H1 (cell line): ENCODE data around the gene C1QTNF1. TPM values are rescaled to one million over a fixed set of nuclear protein-coding genes. Genes with fewer than 3 reads are reported as not detected.

Experiments used
- CTCF ChIA-PET: fragments of 300-600 bp; sonication (Branson Sonifier 250); formaldehyde crosslinking; loops from one replicate; lab custom pipeline; 2021; ENCODE audit not compliant: partially characterized antibody; lab: Charles Lee
- POLR2A ChIA-PET: fragments of 300-600 bp; sonication (Branson Sonifier 250); formaldehyde crosslinking; loops from one replicate; lab custom pipeline; 2021; ENCODE audit warnings: inconsistent platforms; ENCODE audit not compliant: partially characterized antibody; lab: Charles Lee
- DNase-seq, 2 experiments: peaks; one replicate each; pipeline versions ENCODE4 v3.0.0 to v3.0.0-alpha.2; 2010 to 2022; ENCODE audit warnings: low spot score in 2 of 2, low read depth in 1 of 2, mixed read lengths in 1 of 2
- FAIRE-seq: peaks from 2 replicates; lab custom pipeline; 2011; peaks lifted over from hg19 to GRCh38; lab: Jason Lieb, UNC
- H2AFZ ChIP-seq: 2 replicates; pipeline ENCODE4 v1.8.1; 2012; ENCODE audit warnings: low read length, inconsistent platforms
- H2AK5ac ChIP-seq: 2 replicates; pipeline ENCODE4 v1.6.1; 2013; ENCODE audit warnings: low read depth, low read length
- H2BK120ac ChIP-seq: replicated peaks from 2 replicates; pipeline ENCODE3; 2013; ENCODE audit warnings: low read depth, low read length, inconsistent platforms
- H2BK12ac ChIP-seq: 2 replicates; pipeline ENCODE4 v1.6.1; 2013; ENCODE audit warnings: low read depth, low read length
- H2BK15ac ChIP-seq: 2 replicates; pipeline ENCODE4 v1.6.1; 2013; ENCODE audit warnings: low read length
- H2BK20ac ChIP-seq: 2 replicates; pipeline ENCODE4 v1.6.1; 2013; ENCODE audit warnings: low read length
- H2BK5ac ChIP-seq: 2 replicates; pipeline ENCODE4 v1.6.1; 2013; ENCODE audit warnings: low read depth, low read length
- H3K14ac ChIP-seq: 2 replicates; pipeline ENCODE4 v1.6.1; 2013; ENCODE audit warnings: inconsistent platforms; ENCODE audit not compliant: insufficient read length
- H3K18ac ChIP-seq: 2 replicates; pipeline ENCODE4 v1.6.1; 2013; ENCODE audit warnings: low read length; ENCODE audit errors: extremely low read depth
- H3K23ac ChIP-seq: 2 replicates; pipeline ENCODE4 v1.6.1; 2013; ENCODE audit warnings: inconsistent platforms; ENCODE audit not compliant: insufficient read length
- H3K23me2 ChIP-seq: 2 replicates; pipeline ENCODE4 v1.6.1; 2013; ENCODE audit warnings: low read depth, low read length
- H3K27ac ChIP-seq: 2 replicates; pipeline ENCODE4 v1.6.1; 2011; ENCODE audit warnings: low read depth, low read length, inconsistent platforms
- H3K27me3 ChIP-seq, 4 experiments: replicated peaks in 1 of 4; 1 replicate in 1 of 4; 2 replicates in 3 of 4; pipeline versions ENCODE4 v1.6.1 to v1.8.1; 2011 to 2013; ENCODE audit warnings: low read length in 3 of 4, mild to moderate bottlenecking in 3 of 4, inconsistent platforms in 2 of 4, mixed read lengths in 2 of 4, moderate library complexity in 1 of 4; ENCODE audit not compliant: control insufficient read depth in 3 of 4, insufficient read depth in 3 of 4; ENCODE audit errors: extremely low read depth in 1 of 4
- H3K36me3 ChIP-seq, 4 experiments: 2 replicates each; pipeline versions ENCODE4 v1.6.1 to v1.8.1; 2011 to 2013; ENCODE audit warnings: mild to moderate bottlenecking in 4 of 4, low read length in 3 of 4, moderate library complexity in 2 of 4, control low read depth in 1 of 4, inconsistent platforms in 1 of 4; ENCODE audit not compliant: insufficient read depth in 4 of 4, control insufficient read depth in 2 of 4
- H3K4ac ChIP-seq: replicated peaks from 2 replicates; pipeline ENCODE3; 2013; ENCODE audit warnings: low read length, low read depth, mixed read lengths, inconsistent platforms; ENCODE audit not compliant: insufficient read length
- H3K4me1 ChIP-seq, 4 experiments: replicated peaks in 1 of 4; 1 replicate in 1 of 4; 2 replicates in 3 of 4; pipeline versions ENCODE4 v1.6.1 to v1.8.1; 2011 to 2013; ENCODE audit warnings: low read length in 3 of 4, inconsistent platforms in 2 of 4, mixed read lengths in 1 of 4; ENCODE audit not compliant: insufficient read depth in 4 of 4, control insufficient read depth in 3 of 4
- H3K4me2 ChIP-seq, 2 experiments: 2 replicates each; pipeline versions ENCODE4 v1.6.1 to v1.8.1; 2011 to 2013; ENCODE audit warnings: low read depth in 2 of 2, low read length in 2 of 2, control low read depth in 1 of 2, inconsistent platforms in 1 of 2, mild to moderate bottlenecking in 1 of 2; ENCODE audit not compliant: insufficient read depth in 1 of 2
- H3K4me3 ChIP-seq, 4 experiments: fragments of 200-600, 300-600 bp in 1 of 4; sonication (generic), shearing (Covaris generic), sonication (Bioruptor Twin) in 1 of 4; 2 replicates each; pipeline versions ENCODE4 v1.5.1 to v1.8.1; 2011 to 2016; ENCODE audit warnings: low read length in 4 of 4, low read depth in 3 of 4, control low read depth in 2 of 4, inconsistent platforms in 2 of 4, mild to moderate bottlenecking in 2 of 4, mixed read lengths in 1 of 4, moderate library complexity in 1 of 4; ENCODE audit not compliant: insufficient read depth in 2 of 4; ENCODE audit errors: extremely low read depth in 1 of 4
- H3K56ac ChIP-seq: replicated peaks from 2 replicates; pipeline ENCODE3; 2013; ENCODE audit warnings: low read depth, mild to moderate bottlenecking, mixed read lengths, low read length, inconsistent platforms; ENCODE audit not compliant: insufficient read length
- H3K79me1 ChIP-seq: 2 replicates; pipeline ENCODE4 v1.6.1; 2013; ENCODE audit warnings: low read depth, low read length, control low read depth
- H3K79me2 ChIP-seq, 2 experiments: 2 replicates each; pipeline versions ENCODE4 v1.6.1 to v1.8.1; 2012 to 2013; ENCODE audit warnings: low read length in 2 of 2, mild to moderate bottlenecking in 2 of 2, inconsistent platforms in 1 of 2; ENCODE audit not compliant: insufficient read depth in 2 of 2, control insufficient read depth in 1 of 2
- H3K9ac ChIP-seq, 4 experiments: replicated peaks in 1 of 4; 1 replicate in 1 of 4; 2 replicates in 3 of 4; pipeline versions ENCODE4 v1.6.1 to v1.8.1; 2011 to 2013; ENCODE audit warnings: low read depth in 3 of 4, low read length in 3 of 4, control low read depth in 2 of 4, mild to moderate bottlenecking in 2 of 4, moderate library complexity in 2 of 4, inconsistent platforms in 1 of 4; ENCODE audit errors: extremely low read depth in 1 of 4
- H3K9me3 ChIP-seq, 2 experiments: 2 replicates each; pipeline versions ENCODE4 v1.6.1 to v1.8.1; 2012 to 2013; ENCODE audit warnings: mild to moderate bottlenecking in 2 of 2, moderate library complexity in 2 of 2, control low read depth in 1 of 2, inconsistent platforms in 1 of 2, low read depth in 1 of 2, low read length in 1 of 2, mixed read lengths in 1 of 2; ENCODE audit not compliant: insufficient read depth in 2 of 2
- H4K20me1 ChIP-seq, 2 experiments: replicated peaks in 1 of 2; 2 replicates each; pipeline versions ENCODE3 to v1.8.1; 2011 to 2013; ENCODE audit warnings: inconsistent platforms in 2 of 2, low read length in 2 of 2, mild to moderate bottlenecking in 1 of 2; ENCODE audit not compliant: insufficient read depth in 2 of 2, control insufficient read depth in 1 of 2
- H4K5ac ChIP-seq: 2 replicates; pipeline ENCODE4 v1.6.1; 2013; ENCODE audit warnings: low read length, low read depth, mixed read lengths, inconsistent platforms; ENCODE audit not compliant: insufficient read length
- H4K8ac ChIP-seq: 2 replicates; pipeline ENCODE4 v1.8.0; 2013; ENCODE audit warnings: mild to moderate bottlenecking, moderate library complexity, low read length, inconsistent platforms; ENCODE audit not compliant: insufficient read depth; ENCODE audit errors: extremely low read depth
- H4K91ac ChIP-seq: replicated peaks from 2 replicates; pipeline ENCODE3; 2013; ENCODE audit warnings: low read length, mixed read lengths, inconsistent platforms; ENCODE audit not compliant: insufficient read length
- CREB1 ChIP-seq: IDR thresholded peaks from 2 replicates; pipeline ENCODE4 v1.6.1; 2012; ENCODE audit warnings: inconsistent platforms
- EP300 ChIP-seq, 2 experiments: IDR thresholded peaks; 1 replicate in 1 of 2; 2 replicates in 1 of 2; pipeline ENCODE4 v1.6.1; 2011 to 2012; ENCODE audit warnings: low read depth in 2 of 2, low read length in 2 of 2, mild to moderate bottlenecking in 2 of 2, borderline replicate concordance in 1 of 2, inconsistent platforms in 1 of 2, moderate library complexity in 1 of 2
- JUND ChIP-seq: IDR thresholded peaks from 2 replicates; pipeline ENCODE4 v1.6.1; 2011; ENCODE audit warnings: mild to moderate bottlenecking, improper control_type of control experiment, low read length
- TAF1 ChIP-seq: IDR thresholded peaks from 2 replicates; pipeline ENCODE4 v1.6.1; 2011; ENCODE audit warnings: mild to moderate bottlenecking, low read depth, low read length
- ZNF274 ChIP-seq: IDR thresholded peaks from 2 replicates; pipeline ENCODE4 v1.7.0; 2012; ENCODE audit warnings: low read length, borderline replicate concordance; ENCODE audit errors: extremely low read depth
- WGBS, 2 experiments: shearing (Covaris generic) in 1 of 2; methylation state at CpG; one replicate each; pipeline versions ENCODE4 v1.1.6 to v1.1.7; 2013 to 2015; ENCODE audit warnings: low lambda C conversion rate in 2 of 2, mixed read lengths in 2 of 2, inconsistent platforms in 1 of 2, low coverage in 1 of 2, missing lambda C conversion rate in 1 of 2; ENCODE audit not compliant: insufficient replicate concordance in 2 of 2, insufficient coverage in 1 of 2, insufficient read length in 1 of 2; ENCODE audit errors: extremely low coverage in 1 of 2, missing lambda C conversion rate in 1 of 2; 5-methylcytosine and 5-hydroxymethylcytosine counted together
- polyA plus RNA-seq, 7 experiments: library from polyadenylated mRNA; depleted of rRNA in 3 of 7; stranded (reverse) in 5 of 7; unstranded in 2 of 7; fragments of >200 nt in 5 of 7; fragments of 200-250 nt in 2 of 7; gene quantifications; 1 replicate in 5 of 7; 2 replicates in 1 of 7; 4 replicates in 1 of 7; pipeline versions ENCODE4 v1.2.1 to v1.2.3, GENCODE V29; 2011 to 2013; ENCODE audit warnings: missing spikeins in 2 of 7, mixed read lengths in 2 of 7
- total RNA-seq: library from RNA; stranded (reverse); fragmentation: NEBNext Ultra II Directional; extraction: Animal tissue kit (Norgen Biotek cat#: 25700); gene quantifications from 2 replicates; pipeline ENCODE4 v1.2.1, GENCODE V29; 2021

Gene C1QTNF1
- total and polyA plus RNA-seq, 2 of the 8 experiments (the other 6 are each of a cell fraction or from before 2014, with no cell fraction given) = 1.5 to 2.5 TPM

- Histone ChIP-seq H3K23me2 (no peaks in the 10 kb centered on the region), H4K91ac (peak overlapping the region; percentile 95), H3K4me3 (no peak overlapping the region), H3K9me3 (no peaks in the 10 kb centered on the region), H2BK120ac (no peak overlapping the region), H3K56ac (no peak overlapping the region), H2AFZ (no peak overlapping the region), H2BK5ac (no peak overlapping the region), H3K4me2 (no peak overlapping the region), H4K5ac (no peak overlapping the region), H3K27ac (no peak overlapping the region), H4K20me1 (no peaks in the 10 kb centered on the region), H3K27me3 (no peaks in the 10 kb centered on the region), H4K8ac (peak overlapping the region; percentile 96), H3K36me3 (no peaks in the 10 kb centered on the region), H3K79me2 (no peaks in the 10 kb centered on the region; a peak in 1 of 4 replicates), H2BK15ac (no peak overlapping the region), H3K14ac (no peak overlapping the region), H2BK20ac (no peak overlapping the region), H3K18ac (no peak overlapping the region), H2AK5ac (no peak overlapping the region), H3K4ac (no peak overlapping the region), H3K9ac (no peak overlapping the region), H3K4me1 (peaks cover 0 to 18% (median 9%) of the 10 kb centered on the region in 4 experiments; a peak in 6 of 7 replicates), H3K79me1 (no peaks in the 10 kb centered on the region), H3K23ac (no peak overlapping the region), H2BK12ac (no peak overlapping the region)
- POLR2A ChIA-PET = interaction anchor here (0.7 to 0.9 kb wide), 2 partner anchors 81 to 92 kb away, joined by 3 read pairs; no protein-coding TSS in a partner anchor
- DNase-seq (no peak), FAIRE-seq (no peak)
- WGBS, 2 experiments = 95% methylated on average over 8 of the region's 8 CpGs; no CpG with 5 or more reads in 1 of the 2 experiments
- CTCF ChIA-PET = interaction anchor here (0.6 to 4.6 kb wide), 8 partner anchors 9 to 616 kb away, joined by 3 to 29 read pairs (median 4); no protein-coding TSS in a partner anchor
- TF ChIP-seq TAF1 (no peak), EP300 (IDR thresholded peaks at IDR 0.05; ENCODE audit: borderline replicate concordance in 1 of 2, low read depth in 2 of 2, low read length in 2 of 2) (no peak), CREB1 (no peak), ZNF274 (no peak), JUND (no peak)
Measured at GRCh38 chr17:78980624-78980972, 43.4 kb upstream of the C1QTNF1 start.
